H1 (cell line): ENCODE measurements around the gene RALY. TPM values are rescaled to one million over a fixed set of nuclear protein-coding genes. Genes with fewer than 3 reads are reported as not detected.
A peak's percentile ranks its signal among the peaks of the same experiment; 100 is the strongest.

Experiments
- BRCA1 ChIP-seq: IDR thresholded peaks from 2 replicates; pipeline ENCODE4 v1.6.1; 2012; ENCODE audit warnings: low read depth, low read length, improper control_type of control experiment
- GTF2F1 ChIP-seq: IDR thresholded peaks from 2 replicates; pipeline ENCODE4 v1.6.1; 2012; ENCODE audit warnings: low read depth, low read length, improper control_type of control experiment, borderline replicate concordance
- HDAC2 ChIP-seq, 2 experiments: fragments of 300-600 bp in 1 of 2; sonication (generic) in 1 of 2; IDR thresholded peaks; 2 replicates each; pipeline ENCODE4 v1.6.1; 2011 to 2012; ENCODE audit warnings: low read depth in 2 of 2, low read length in 2 of 2, mild to moderate bottlenecking in 2 of 2, moderate library complexity in 2 of 2, borderline replicate concordance in 1 of 2, inconsistent platforms in 1 of 2
- KDM1A ChIP-seq: fragments of 200-600, 300-600 bp; sonication (generic); IDR thresholded peaks from 2 replicates; pipeline ENCODE4 v1.7.1; 2016; ENCODE audit warnings: mild to moderate bottlenecking, low read length, borderline replicate concordance
- POLR2A ChIP-seq, 2 experiments: IDR thresholded peaks; 1 replicate in 1 of 2; 2 replicates in 1 of 2; pipeline ENCODE4 v1.6.1; 2011; ENCODE audit warnings: low read depth in 2 of 2, low read length in 2 of 2, mild to moderate bottlenecking in 2 of 2; ENCODE audit errors: control extremely low read depth in 1 of 2
- SP2 ChIP-seq: IDR thresholded peaks from 2 replicates; pipeline ENCODE4 v1.6.1; 2012; ENCODE audit warnings: mild to moderate bottlenecking, low read length, inconsistent platforms
- TBP ChIP-seq: IDR thresholded peaks from 2 replicates; pipeline ENCODE4 v1.6.1; 2011; ENCODE audit warnings: low read depth, low read length, improper control_type of control experiment
- ZNF274 ChIP-seq: IDR thresholded peaks from 2 replicates; pipeline ENCODE4 v1.7.0; 2012; ENCODE audit warnings: low read length, borderline replicate concordance; ENCODE audit errors: extremely low read depth
- polyA plus RNA-seq, 7 experiments: library from polyadenylated mRNA; depleted of rRNA in 3 of 7; stranded (reverse) in 5 of 7; unstranded in 2 of 7; fragments of >200 nt in 5 of 7; fragments of 200-250 nt in 2 of 7; gene quantifications; 1 replicate in 5 of 7; 2 replicates in 1 of 7; 4 replicates in 1 of 7; pipeline versions ENCODE4 v1.2.1 to v1.2.3, GENCODE V29; 2011 to 2013; ENCODE audit warnings: missing spikeins in 2 of 7, mixed read lengths in 2 of 7
- total RNA-seq: library from RNA; stranded (reverse); fragmentation: NEBNext Ultra II Directional; extraction: Animal tissue kit (Norgen Biotek cat#: 25700); gene quantifications from 2 replicates; pipeline ENCODE4 v1.2.1, GENCODE V29; 2021

RALY gene
- total and polyA plus RNA-seq, 2 of the 8 experiments (the other 6 are each of a cell fraction or from before 2014, with no cell fraction given) = 133 to 148 TPM

DNA sequence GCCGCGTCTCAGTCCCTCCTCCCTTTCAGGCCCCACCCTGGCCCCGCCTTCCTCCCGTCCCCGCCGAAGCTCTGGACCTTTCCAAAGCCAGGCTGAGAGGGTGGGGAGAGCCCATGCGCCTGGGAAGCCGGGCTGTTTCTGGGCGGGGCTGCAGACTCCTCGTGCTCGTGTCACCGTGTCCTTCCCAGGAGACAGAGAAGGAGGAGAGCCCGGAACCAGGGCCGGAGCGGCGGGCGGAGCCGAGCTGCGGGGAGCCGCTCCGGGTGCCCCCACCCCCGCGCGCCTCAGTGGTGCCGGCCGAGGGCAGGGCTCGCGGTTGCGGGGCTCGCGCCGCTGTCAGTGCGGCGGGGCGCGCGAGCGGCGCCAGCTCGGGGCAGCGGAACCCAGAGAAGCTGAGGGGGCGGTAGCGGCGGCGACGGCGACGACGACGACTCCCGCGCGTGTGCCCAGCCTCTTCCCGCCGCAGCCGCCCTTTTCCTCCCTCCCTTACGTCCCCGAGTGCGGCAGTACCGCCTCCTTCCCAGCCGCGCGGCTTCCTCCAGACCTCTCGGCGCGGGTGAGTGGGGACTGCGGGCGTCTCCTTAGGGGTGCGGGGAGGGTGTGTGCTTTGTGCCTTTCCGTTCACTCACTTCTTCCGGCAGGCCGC, at the start of gene RALY (continued):
- no peak; a peak in 1 of 4 replicates for TF ChIP-seq HDAC2 (IDR thresholded peaks at IDR 0.05; ENCODE audit: borderline replicate concordance in 1 of 2, low read depth in 2 of 2, low read length in 2 of 2)
- TF ChIP-seq TBP = peak; percentile 87
- no peak for TF ChIP-seq KDM1A
- no peak for TF ChIP-seq BRCA1
- peak; percentile 27; the same call in 1 of the 2 replicates for TF ChIP-seq GTF2F1
- TF ChIP-seq POLR2A (IDR thresholded peaks at IDR 0.05; ENCODE audit: control extremely low read depth in 1 of 2, low read depth in 2 of 2, low read length in 2 of 2) = peak; percentile 94 to 95
- TF ChIP-seq ZNF274 = no peak
- no peak for TF ChIP-seq SP2
